ENCODE data around the gene C3orf49.

Gene C3orf49

DNA sequence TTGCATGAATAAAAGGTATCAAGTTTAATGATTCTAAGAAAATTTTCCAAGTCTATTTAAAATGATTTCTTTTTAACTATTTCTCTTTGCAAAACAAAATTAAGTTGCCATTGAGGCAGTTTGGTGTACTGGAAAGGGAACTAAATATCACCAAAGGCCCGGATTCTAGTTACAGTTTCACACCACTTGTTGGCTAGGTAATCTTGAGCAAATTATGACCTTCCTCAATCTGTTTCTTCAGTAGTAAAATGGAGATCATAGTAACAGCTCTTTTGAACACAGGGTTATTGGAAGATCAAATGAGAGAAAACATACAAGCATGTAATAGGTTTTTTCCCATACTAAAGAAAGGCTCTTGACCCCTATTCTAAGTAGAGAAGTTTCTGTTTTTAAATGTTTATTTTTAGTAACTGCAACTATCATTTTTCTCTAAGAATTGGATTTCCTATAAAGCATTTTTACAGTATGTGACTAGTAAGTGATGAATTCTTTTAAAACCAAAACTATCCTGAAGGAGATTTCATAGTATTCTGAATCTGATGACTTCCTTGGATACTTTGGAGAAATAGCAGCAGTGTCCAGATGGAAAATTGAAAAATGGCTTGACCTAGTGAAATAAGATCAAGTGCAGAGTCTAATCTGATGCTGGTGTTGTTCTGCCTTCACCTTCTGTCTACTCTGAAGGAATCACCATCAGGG, 77.4 kb downstream of the C3orf49 start:
- Histone ChIP-seq H3K27ac (replicated peaks; ENCODE audit: low read length) (no peak overlapping the region), H3K4me1 (ENCODE audit: control insufficient read depth in 2 of 2, insufficient read depth in 1 of 2, low read depth in 1 of 2, low read length in 2 of 2) (peaks cover 0 to 2% of the 10 kb centered on the region in 2 donors), H4K8ac (ENCODE audit: low read depth, low read length) (no peak overlapping the region), H2BK5ac (ENCODE audit: low read length) (no peak overlapping the region), H3K27me3 (ENCODE audit: control insufficient read depth in 3 of 3, insufficient read depth in 3 of 3, low read depth in 1 of 3, low read length in 3 of 3) (no peaks in the 10 kb centered on the region), H3K9ac (ENCODE audit: low read depth, low read length, poor library complexity) (no peak overlapping the region), H3K4me2 (ENCODE audit: insufficient read depth, low read length, poor library complexity, severe bottlenecking) (no peak overlapping the region), H3K4ac (ENCODE audit: low read length) (no peak overlapping the region), H3K23ac (ENCODE audit: low read depth, low read length, poor library complexity) (no peak overlapping the region), H4K91ac (ENCODE audit: low read depth, low read length, poor library complexity) (no peak overlapping the region), H3K79me1 (ENCODE audit: low read depth, low read length) (no peaks in the 10 kb centered on the region), H2BK120ac (ENCODE audit: low read depth, low read length) (no peak overlapping the region), H3K9me3 (replicated peaks in 1 of 2; ENCODE audit: control insufficient read depth in 2 of 2, insufficient read depth in 1 of 2, low read depth in 1 of 2, low read length in 2 of 2) (no peaks in the 10 kb centered on the region), H3K4me3 (ENCODE audit: low read length in 2 of 2) (no peak overlapping the region), H2AK5ac (ENCODE audit: low read depth, low read length) (no peak overlapping the region), H2BK15ac (ENCODE audit: low read length) (no peak overlapping the region), H3K36me3 (replicated peaks in 1 of 2; ENCODE audit: control insufficient read depth in 2 of 2, insufficient read depth in 2 of 2, low read length in 2 of 2) (peaks cover 6 to 36% of the 10 kb centered on the region in 2 donors), H3K14ac (ENCODE audit: low read length) (no peak overlapping the region), H2BK12ac (ENCODE audit: low read length) (no peak overlapping the region), H3K18ac (ENCODE audit: low read length) (no peak overlapping the region), H2AFZ (ENCODE audit: low read length) (no peak overlapping the region)
- no peak for DNase-seq (ENCODE audit: low spot score)
- no CpG with 5 or more reads among the region's 1 CpG for WGBS, 2 donors (ENCODE audit: extremely low coverage in 2 of 2, insufficient read length in 2 of 2, insufficient replicate concordance in 1 of 2)
